ENCODE results near the gene PRR36. TPM values are rescaled to one million over a fixed set of nuclear protein-coding genes. Genes with fewer than 3 reads are reported as not detected.

Gene PRR36
- total RNA-seq, 2 experiments from 2014 or later = 0.25 to 0.30 TPM

- peak; percentile 72 for ATAC-seq (ENCODE audit: poor library complexity)
- ChIA-PET CTCF (interaction anchor here (0.6 to 1.2 kb wide), 4 partner anchors 16 to 76 kb away, joined by 3 to 4 read pairs (median 4); partner anchors contain the start of gene SNAPC2), POLR2A (no interaction called here)
- TF ChIP-seq CTCF (IDR thresholded peaks at IDR 0.05) = peak; percentile 92
- Histone ChIP-seq H3K27me3 (ENCODE audit: control insufficient read depth in 1 of 2, insufficient read depth in 2 of 2, low read length in 2 of 2) (peaks cover 0 to 8% of the 10 kb centered on the region in 2 experiments), H3K9me3 (ENCODE audit: control insufficient read depth in 1 of 2, insufficient read depth in 1 of 2, low read length in 2 of 2) (no peaks in the 10 kb centered on the region), H3K36me3 (ENCODE audit: insufficient read depth, low read length) (no peaks in the 10 kb centered on the region), H3K4me1 (ENCODE audit: insufficient read depth, low read length) (peaks cover 9% of the 10 kb centered on the region), H3K4me3 (ENCODE audit: low read length) (no peak overlapping the region), H3K27ac (ENCODE audit: low read depth in 1 of 2, low read length in 2 of 2) (no peak overlapping the region)
- intact Hi-C loops (cut with DNase I, micrococcal nuclease) = loop anchor here (1.0 to 2.0 kb wide), 2 partner anchors 72 kb away; no protein-coding TSS in a partner anchor
- Mint-ChIP-seq H3K27me3 (peaks cover 3% of the 10 kb centered on the region), H3K36me3 (ENCODE audit: low read depth) (no peaks in the 10 kb centered on the region), H3K4me1 (ENCODE audit: low read depth) (no peaks in the 10 kb centered on the region), H3K9me3 (no peaks in the 10 kb centered on the region), H3K4me3 (no peak overlapping the region), H3K27ac (no peak overlapping the region)
- DNase-seq = peak; percentile 45 to 81 (median 58)
Measured at GRCh38 chr19:7852851-7853769, 21.1 kb downstream of the PRR36 start.

- H3K27ac ChIP-seq (ENCODE audit: low read depth in 1 of 2, low read length in 2 of 2) = no peak overlapping the region
- ATAC-seq (ENCODE audit: poor library complexity) = no peak
- POLR2A ChIA-PET = no interaction called here
- peaks cover 9% of the 10 kb centered on the region for H3K4me1 ChIP-seq (ENCODE audit: insufficient read depth, low read length)
- no peaks in the 10 kb centered on the region for H3K9me3 Mint-ChIP-seq
- peak in 1 of 14 experiments; percentile 26 for DNase-seq
- H3K27ac Mint-ChIP-seq = no peak overlapping the region
- no peak for TF ChIP-seq CTCF (IDR thresholded peaks at IDR 0.05)
- no peaks in the 10 kb centered on the region for H3K9me3 ChIP-seq (ENCODE audit: control insufficient read depth in 1 of 2, insufficient read depth in 1 of 2, low read length in 2 of 2)
- no peaks in the 10 kb centered on the region for H3K36me3 Mint-ChIP-seq (ENCODE audit: low read depth)
- no peak overlapping the region for H3K4me3 Mint-ChIP-seq
- H3K4me3 ChIP-seq (ENCODE audit: low read length) = no peak overlapping the region
- H3K4me1 Mint-ChIP-seq (ENCODE audit: low read depth) = no peaks in the 10 kb centered on the region
- no peaks in the 10 kb centered on the region for H3K36me3 ChIP-seq (ENCODE audit: insufficient read depth, low read length)
- peaks cover 3% of the 10 kb centered on the region for H3K27me3 Mint-ChIP-seq
- CTCF ChIA-PET = interaction anchor here (1.2 kb wide), 1 partner anchor 17 kb away, joined by 4 read pairs; no protein-coding TSS in a partner anchor
- peaks cover 0 to 2% of the 10 kb centered on the region in 2 experiments for H3K27me3 ChIP-seq (ENCODE audit: control insufficient read depth in 1 of 2, insufficient read depth in 2 of 2, low read length in 2 of 2)
- intact Hi-C loops (cut with DNase I, micrococcal nuclease) = loop anchor here in 1 of 2 experiments (2.0 kb wide), 1 partner anchor 73 kb away; no protein-coding TSS in a partner anchor
Measured at GRCh38 chr19:7851623-7852500, 22.3 kb downstream of the PRR36 start.

- intact Hi-C loops (cut with DNase I, micrococcal nuclease) = no loop called here
- H3K27ac Mint-ChIP-seq = no peak overlapping the region
- no peak overlapping the region for H3K4me3 Mint-ChIP-seq
- H3K36me3 Mint-ChIP-seq (ENCODE audit: low read depth) = no peaks in the 10 kb centered on the region
- ChIA-PET POLR2A (no interaction called here), CTCF (no interaction called here)
- DNase-seq = peak in 1 of 14 experiments; percentile 25
- no peak for ATAC-seq (ENCODE audit: poor library complexity)
- no peak overlapping the region for H3K27ac ChIP-seq (ENCODE audit: low read depth in 1 of 2, low read length in 2 of 2)
- H3K4me1 ChIP-seq (ENCODE audit: insufficient read depth, low read length) = peaks cover 9% of the 10 kb centered on the region
- peaks cover 3% of the 10 kb centered on the region for H3K27me3 Mint-ChIP-seq
- H3K36me3 ChIP-seq (ENCODE audit: insufficient read depth, low read length) = no peaks in the 10 kb centered on the region
- peaks cover 0 to 2% of the 10 kb centered on the region in 2 experiments for H3K27me3 ChIP-seq (ENCODE audit: control insufficient read depth in 1 of 2, insufficient read depth in 2 of 2, low read length in 2 of 2)
- no peak for TF ChIP-seq CTCF (IDR thresholded peaks at IDR 0.05)
- H3K4me3 ChIP-seq (ENCODE audit: low read length) = no peak overlapping the region
- no peaks in the 10 kb centered on the region for H3K4me1 Mint-ChIP-seq (ENCODE audit: low read depth)
- no peaks in the 10 kb centered on the region for H3K9me3 Mint-ChIP-seq
- no peaks in the 10 kb centered on the region for H3K9me3 ChIP-seq (ENCODE audit: control insufficient read depth in 1 of 2, insufficient read depth in 1 of 2, low read length in 2 of 2)
Measured at GRCh38 chr19:7850945-7851622, 23.1 kb downstream of the PRR36 start.

Measured in CD4-positive, alpha-beta T cell (primary cell).